GM12878 (cell line): Measurements from ENCODE around the gene MALT1. TPM values are rescaled to one million over a fixed set of nuclear protein-coding genes. Genes with fewer than 3 reads are reported as not detected.

Experiments used
- ATAC-seq: fragments of 200-7000 bp; cut with Tn5 transposase; 3 replicates; pipeline ENCODE4 v1.9.1; 2020; ENCODE audit warnings: mild to moderate bottlenecking, moderate library complexity
- BruUV-seq: library from RNA; stranded (reverse); fragments of 400-500 nt; replicated peaks from 2 replicates; lab custom pipeline; 2021; lab: Mats Ljungman, UMichigan
- CTCF ChIA-PET: fragments of 300-600 bp; sonication (Branson Sonifier 250); formaldehyde crosslinking; extraction: SDS; loops from one replicate; lab custom pipeline; 2021; ENCODE audit warnings: inconsistent platforms; lab: Yijun Ruan, JAX
- POLR2A ChIA-PET: fragments of 350-600 bp; formaldehyde crosslinking; extraction: SDS; loops from one replicate; lab custom pipeline; 2021; ENCODE audit warnings: inconsistent platforms; lab: Charles Lee
- RAD21 ChIA-PET: fragments of 300-600 bp; sonication (Branson Sonifier 250); formaldehyde crosslinking; loops from one replicate; lab custom pipeline; 2023; ENCODE audit warnings: antibody characterized with exemption; ENCODE audit not compliant: unreplicated experiment; lab: Charles Lee
- SMC1A ChIA-PET: fragments of 300-600 bp; sonication (Branson Sonifier 250); formaldehyde crosslinking; loops from one replicate; lab custom pipeline; 2023; ENCODE audit not compliant: unreplicated experiment, uncharacterized antibody; lab: Charles Lee
- DNase-seq: peaks from one replicate; pipeline ENCODE4 v3.0.0-alpha.2; 2011; ENCODE audit warnings: low read depth, low spot score
- FAIRE-seq: peaks from 3 replicates; lab custom pipeline; 2011; peaks lifted over from hg19 to GRCh38; lab: Jason Lieb, UNC
- H2AFZ ChIP-seq: 2 replicates; pipeline ENCODE4 v1.6.0; 2011; ENCODE audit warnings: low read depth, low read length, control low read depth; ENCODE audit not compliant: control insufficient read depth
- H3K27ac ChIP-seq: 2 replicates; pipeline ENCODE4 v1.5.1; 2011; ENCODE audit warnings: control low read depth; ENCODE audit not compliant: control insufficient read depth, insufficient read depth
- H3K27me3 ChIP-seq, 2 experiments: replicated peaks in 1 of 2; 2 replicates each; pipeline versions ENCODE4 v1.6.0 to v1.6.1; 2011; ENCODE audit warnings: low read length in 1 of 2; ENCODE audit not compliant: control insufficient read depth in 2 of 2, insufficient read depth in 2 of 2
- H3K36me3 ChIP-seq, 2 experiments: 2 replicates each; pipeline ENCODE4 v1.5.1; 2011; ENCODE audit warnings: low read length in 1 of 2; ENCODE audit not compliant: control insufficient read depth in 2 of 2, insufficient read depth in 2 of 2
- H3K4me1 ChIP-seq: 2 replicates; pipeline ENCODE4 v1.6.1; 2011; ENCODE audit warnings: mild to moderate bottlenecking, low read length, moderate library complexity, mixed read lengths; ENCODE audit not compliant: control insufficient read depth, insufficient read depth
- H3K4me2 ChIP-seq: 2 replicates; pipeline ENCODE4 v1.6.0; 2011; ENCODE audit warnings: control low read depth; ENCODE audit not compliant: control insufficient read depth, insufficient read depth
- H3K4me3 ChIP-seq: fragments of 200-600 bp; sonication (generic); 2 replicates; pipeline ENCODE4 v1.5.1; 2016
- H3K79me2 ChIP-seq: 2 replicates; pipeline ENCODE4 v1.6.0; 2011; ENCODE audit warnings: low read length; ENCODE audit not compliant: control insufficient read depth, insufficient read depth
- H3K9ac ChIP-seq: 2 replicates; pipeline ENCODE4 v1.8.0; 2011; ENCODE audit warnings: low read length, control low read depth, mixed read lengths; ENCODE audit not compliant: control insufficient read depth, insufficient read depth
- H3K9me3 ChIP-seq: replicated peaks from 3 replicates; pipeline ENCODE4 v1.5.1; 2011; ENCODE audit warnings: mild to moderate bottlenecking, low read length; ENCODE audit not compliant: control insufficient read depth, insufficient read depth
- H4K20me1 ChIP-seq: 2 replicates; pipeline ENCODE4 v1.6.0; 2011; ENCODE audit not compliant: control insufficient read depth, insufficient read depth
- FOXK2 ChIP-seq: fragments of 450-650 bp; IDR thresholded peaks from 2 replicates; pipeline ENCODE4 v1.6.1; 2017; ENCODE audit warnings: mild to moderate bottlenecking, moderate library complexity
- MAX ChIP-seq: IDR thresholded peaks from 2 replicates; pipeline ENCODE4 v1.6.1; 2012; ENCODE audit warnings: low read depth, low read length, improper control_type of control experiment
- PKNOX1 ChIP-seq: fragments of 450-650 bp; IDR thresholded peaks from 2 replicates; pipeline ENCODE4 v1.6.1; 2016; ENCODE audit warnings: mild to moderate bottlenecking
- RB1 ChIP-seq: fragments of 450-650 bp; formaldehyde crosslinking; IDR thresholded peaks from 2 replicates; pipeline ENCODE4 v1.6.1; 2017; ENCODE audit warnings: mild to moderate bottlenecking, borderline replicate concordance
- RCOR1 ChIP-seq: conservative IDR thresholded peaks from 2 replicates; pipeline ENCODE4 v1.6.1; 2012; ENCODE audit warnings: low read depth, low read length, improper control_type of control experiment
- SMARCA5 ChIP-seq: fragments of 450-650 bp; IDR thresholded peaks from 2 replicates; pipeline ENCODE4 v1.6.1; 2017; ENCODE audit warnings: mild to moderate bottlenecking
- YY1 ChIP-seq: IDR thresholded peaks from 2 replicates; pipeline ENCODE4 v1.6.1; 2011; ENCODE audit warnings: low read depth, mild to moderate bottlenecking, low read length
- WGBS: methylation state at CpG from one replicate; pipeline ENCODE4 v1.1.6; 2016; ENCODE audit warnings: low lambda C conversion rate; ENCODE audit not compliant: insufficient replicate concordance, insufficient coverage; ENCODE audit errors: missing lambda C conversion rate; 5-methylcytosine and 5-hydroxymethylcytosine counted together
- in situ Hi-C: fragments of 300-500 bp; cut with MboI; formaldehyde crosslinking; loops from 9 replicates; pipeline ENCODE4 v1.14.3; 2018; ENCODE audit warnings: mixed read lengths
- intact Hi-C: fragments of 100-400 bp; cut with micrococcal nuclease; formaldehyde crosslinking; loops from one replicate; pipeline ENCODE4 v1.14.2; 2022; ENCODE audit not compliant: unreplicated experiment
- polyA plus RNA-seq, 11 experiments: library from polyadenylated mRNA; depleted of rRNA in 4 of 11; unstranded in 6 of 11; stranded (reverse) in 5 of 11; fragments of >200 nt; fragmentation: Nextera tagmentation in 4 of 11; fragmentation: Illumina TruSeq in 1 of 11; extraction: Ambion mirVana in 4 of 11; extraction: Trizol in 1 of 11; gene quantifications; 1 replicate in 1 of 11; 2 replicates in 10 of 11; pipeline versions ENCODE4 v1.2.1 to v1.2.3, GENCODE V29; 2011 to 2016; ENCODE audit warnings: inconsistent platforms in 2 of 11, missing spikeins in 2 of 11, low read depth in 1 of 11
- total RNA-seq, 4 experiments: library from RNA; depleted of rRNA in 3 of 4; stranded (reverse); fragments of >200 nt in 3 of 4; fragmentation: Illumina TruSeq in 1 of 4; extraction: Trizol in 1 of 4; gene quantifications; 2 replicates each; pipeline versions ENCODE4 v1.2.1 to v1.2.3, GENCODE V29; 2013 to 2021
- TF ChIP-seq, protein P1 (sequence below): fragments of 450-650 bp; formaldehyde crosslinking; IDR thresholded peaks from 2 replicates; pipeline ENCODE4 v1.4.0; 2020; ENCODE audit warnings: mild to moderate bottlenecking, moderate library complexity

MALT1 gene
- total and polyA plus RNA-seq, 10 of the 15 experiments (the other 5 are each of a cell fraction or from before 2014, with no cell fraction given), result 17.6 to 126 (median 45.4) TPM

GRCh38 chr18:58758606-58759005, 87.3 kb downstream of the MALT1 start:
- intact Hi-C loops, result no loop called here
- CTCF ChIA-PET, result interaction anchor here (0.7 to 14.4 kb wide), 3 partner anchors 10 to 225 kb away, joined by 3 to 743 read pairs (median 4); no protein-coding TSS in a partner anchor
- Histone ChIP-seq H4K20me1 (no peaks in the 10 kb centered on the region; the same call in 1 of the 2 replicates), H3K4me3 (no peak overlapping the region), H3K79me2 (no peaks in the 10 kb centered on the region), H2AFZ (no peak overlapping the region), H3K36me3 (no peaks in the 10 kb centered on the region), H3K9me3 (no peaks in the 10 kb centered on the region), H3K4me1 (peaks cover 32% of the 10 kb centered on the region), H3K27ac (no peak overlapping the region), H3K9ac (no peak overlapping the region), H3K4me2 (no peak overlapping the region), H3K27me3 (no peaks in the 10 kb centered on the region)
- POLR2A ChIA-PET, result interaction anchor here (0.6 kb wide), 1 partner anchor 86 kb away, joined by 4 read pairs; no protein-coding TSS in a partner anchor
- 78% methylated on average over 9 of the region's 9 CpGs for WGBS
- in situ Hi-C loops, result no loop called here
- DNase-seq (no peak), ATAC-seq (no peak), FAIRE-seq (no peak)
- no TSS peak for BruUV-seq
- RAD21 ChIA-PET, result interaction anchor here (1.7 kb wide), 1 partner anchor 225 kb away, joined by 5 read pairs; no protein-coding TSS in a partner anchor
- TF ChIP-seq FOXK2 (no peak), PKNOX1 (no peak), YY1 (no peak), RB1 (no peak), RCOR1 (no peak), SMARCA5 (no peak), MAX (no peak)
- TF ChIP-seq, protein P1, sequence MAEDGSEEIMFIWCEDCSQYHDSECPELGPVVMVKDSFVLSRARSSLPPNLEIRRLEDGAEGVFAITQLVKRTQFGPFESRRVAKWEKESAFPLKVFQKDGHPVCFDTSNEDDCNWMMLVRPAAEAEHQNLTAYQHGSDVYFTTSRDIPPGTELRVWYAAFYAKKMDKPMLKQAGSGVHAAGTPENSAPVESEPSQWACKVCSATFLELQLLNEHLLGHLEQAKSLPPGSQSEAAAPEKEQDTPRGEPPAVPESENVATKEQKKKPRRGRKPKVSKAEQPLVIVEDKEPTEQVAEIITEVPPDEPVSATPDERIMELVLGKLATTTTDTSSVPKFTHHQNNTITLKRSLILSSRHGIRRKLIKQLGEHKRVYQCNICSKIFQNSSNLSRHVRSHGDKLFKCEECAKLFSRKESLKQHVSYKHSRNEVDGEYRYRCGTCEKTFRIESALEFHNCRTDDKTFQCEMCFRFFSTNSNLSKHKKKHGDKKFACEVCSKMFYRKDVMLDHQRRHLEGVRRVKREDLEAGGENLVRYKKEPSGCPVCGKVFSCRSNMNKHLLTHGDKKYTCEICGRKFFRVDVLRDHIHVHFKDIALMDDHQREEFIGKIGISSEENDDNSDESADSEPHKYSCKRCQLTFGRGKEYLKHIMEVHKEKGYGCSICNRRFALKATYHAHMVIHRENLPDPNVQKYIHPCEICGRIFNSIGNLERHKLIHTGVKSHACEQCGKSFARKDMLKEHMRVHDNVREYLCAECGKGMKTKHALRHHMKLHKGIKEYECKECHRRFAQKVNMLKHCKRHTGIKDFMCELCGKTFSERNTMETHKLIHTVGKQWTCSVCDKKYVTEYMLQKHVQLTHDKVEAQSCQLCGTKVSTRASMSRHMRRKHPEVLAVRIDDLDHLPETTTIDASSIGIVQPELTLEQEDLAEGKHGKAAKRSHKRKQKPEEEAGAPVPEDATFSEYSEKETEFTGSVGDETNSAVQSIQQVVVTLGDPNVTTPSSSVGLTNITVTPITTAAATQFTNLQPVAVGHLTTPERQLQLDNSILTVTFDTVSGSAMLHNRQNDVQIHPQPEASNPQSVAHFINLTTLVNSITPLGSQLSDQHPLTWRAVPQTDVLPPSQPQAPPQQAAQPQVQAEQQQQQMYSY, result no peak
- SMC1A ChIA-PET, result interaction anchor here (1.6 to 9.6 kb wide), 2 partner anchors 225 to 263 kb away, joined by 4 to 629 read pairs; no protein-coding TSS in a partner anchor
